Inferior parietal cortex (tissue), 1 donor: ENCODE results near the gene RAD17.
"Not testable (repeated sequence)": the region's sequence is repeated elsewhere in the genome, so short reads cannot be mapped to it uniquely, and the experiment has no call there.

Source experiments
- DNase-seq: peaks from one replicate; pipeline ENCODE4 v3.0.0-alpha.2; 2016; ENCODE audit errors: extremely low spot score

The RAD17 gene

GRCh38 chr5:69369340-69370121 is at the start of gene RAD17, which contains the start of the genes AK6 and TAF9:
Gene RAD17 (plus strand): TSS chr5:69369818. CDS start chr5:69372209, 2,391 bp downstream.
Gene AK6 (minus strand): TSS chr5:69369520. CDS start chr5:69369490, 30 bp downstream.
Gene TAF9 (minus strand): TSS chr5:69369520. CDS start chr5:69365737, 3,783 bp downstream.
- peak; percentile 88 for DNase-seq

GRCh38 chr5:69326365-69326764 is 43.3 kb upstream of the RAD17 start:
- DNase-seq = no peak

GRCh38 chr5:69329905-69330489 is 39.6 kb upstream of the RAD17 start:
- DNase-seq = no peak

- DNase-seq = peak; percentile 8
Observed at GRCh38 chr5:69331528-69332445, 37.8 kb upstream of the RAD17 start.

- DNase-seq = not testable (repeated sequence)
Observed at GRCh38 chr5:69333668-69334315, 35.8 kb upstream of the RAD17 start.

GRCh38 chr5:69334793-69335268 is 34.8 kb upstream of the RAD17 start:
- DNase-seq = peak; percentile 79

- no peak for DNase-seq
Observed at GRCh38 chr5:69335341-69335935, 34.2 kb upstream of the RAD17 start.

- DNase-seq = no peak
Observed at GRCh38 chr5:69341520-69342161, 28.0 kb upstream of the RAD17 start.

GRCh38 chr5:69343083-69343482 is 26.5 kb upstream of the RAD17 start:
- no peak for DNase-seq

- no peak for DNase-seq
Observed at GRCh38 chr5:69350664-69351063, 19.0 kb upstream of the RAD17 start.

GRCh38 chr5:69359699-69360098 is 9.9 kb upstream of the RAD17 start:
- no peak for DNase-seq

GRCh38 chr5:69360442-69360841 is 9.2 kb upstream of the RAD17 start:
- DNase-seq = no peak

GRCh38 chr5:69364414-69364813 is 5.2 kb upstream of the RAD17 start:
- no peak for DNase-seq

GRCh38 chr5:69364850-69365249 is 4.8 kb upstream of the RAD17 start:
- no peak for DNase-seq

GRCh38 chr5:69367697-69368279 is 1.8 kb upstream of the RAD17 start:
- DNase-seq = no peak

- DNase-seq = no peak
Observed at GRCh38 chr5:69368458-69369339, 919 bp upstream of the RAD17 start.

GRCh38 chr5:69370335-69370734 is 717 bp downstream of the RAD17 start:
- not testable (repeated sequence) for DNase-seq

- no peak for DNase-seq
Observed at GRCh38 chr5:69372394-69372793, 2.8 kb downstream of the RAD17 start.

GRCh38 chr5:69374911-69375446 is 5.4 kb downstream of the RAD17 start:
- no peak for DNase-seq
